Stomach (tissue), 9 donors: ENCODE results near the gene THSD7A. TPM values are rescaled to one million over a fixed set of nuclear protein-coding genes. Genes with fewer than 3 reads are reported as not detected.

ENCODE experiments used
- DNase-seq, 2 donors: peaks; one replicate each; pipeline versions ENCODE4 v3.0.0 to v3.0.0-alpha.2; 2013 to 2019
- H3K27ac ChIP-seq, 5 donors: fragments of 200-600 bp in 4 of 5; sonication (generic) in 4 of 5; one replicate each; pipeline ENCODE4 v1.5.1; 2013 to 2019; ENCODE audit warnings: mild to moderate bottlenecking in 1 of 5, moderate library complexity in 1 of 5
- H3K27me3 ChIP-seq, 3 donors: fragments of 200-600 bp; sonication (generic); one replicate each; pipeline ENCODE4 v1.5.1; 2017 to 2019; ENCODE audit warnings: mixed run types in 1 of 3
- H3K36me3 ChIP-seq, 4 donors: fragments of 200-600 bp; sonication (generic); 1 replicate in 3 of 4; 2 replicates in 1 of 4; pipeline ENCODE4 v1.5.1; 2016 to 2019
- H3K4me1 ChIP-seq, 4 donors: fragments of 200-600 bp; sonication (generic); one replicate each; pipeline ENCODE4 v1.5.1; 2016 to 2019
- H3K4me3 ChIP-seq, 4 donors: fragments of 200-600 bp; sonication (generic) in 3 of 4; one replicate each; pipeline ENCODE4 v1.5.1; 2016 to 2019; ENCODE audit warnings: mild to moderate bottlenecking in 1 of 4
- H3K9me3 ChIP-seq, 4 donors: fragments of 200-600 bp; sonication (generic); one replicate each; pipeline ENCODE4 v1.5.1; 2016 to 2019
- CTCF ChIP-seq, 7 experiments: fragments of 450-650 bp in 4 of 7; fragments of 200-600 bp in 3 of 7; sonication (generic) in 3 of 7; IDR thresholded peaks; one replicate each; pipeline ENCODE4 v1.5.1; 2016 to 2019; ENCODE audit warnings: antibody characterized with exemption in 7 of 7, control low read depth in 2 of 7, mild to moderate bottlenecking in 1 of 7
- EP300 ChIP-seq: sonication (generic); formaldehyde crosslinking; IDR thresholded peaks from one replicate; pipeline ENCODE4 v1.6.1; 2017; ENCODE audit warnings: antibody characterized with exemption
- POLR2A ChIP-seq, 4 donors: fragments of 450-650 bp; IDR thresholded peaks; one replicate each; pipeline ENCODE4 v1.6.1; 2016; ENCODE audit warnings: antibody characterized with exemption in 4 of 4, control low read depth in 2 of 4, mild to moderate bottlenecking in 1 of 4, moderate library complexity in 1 of 4
- POLR2AphosphoS5 ChIP-seq, 3 donors: sonication (generic); formaldehyde crosslinking; IDR thresholded peaks; one replicate each; pipeline ENCODE4 v1.6.1; 2016; ENCODE audit warnings: antibody characterized with exemption in 3 of 3
- WGBS, 5 donors: extraction: QIAGEN DNeasy Blood & Tissue Kit in 3 of 5; methylation state at CpG; one replicate each; pipeline versions ENCODE4 v1.1.5 to v1.1.7; 2013 to 2018; 5-methylcytosine and 5-hydroxymethylcytosine counted together
- intact Hi-C: fragments of 100-400 bp; cut with DNase I; formaldehyde crosslinking; loops from one replicate; pipeline ENCODE4 v1.15.1; 2023; ENCODE audit warnings: low total_unique reads
- polyA plus RNA-seq, 3 donors: library from polyadenylated mRNA; stranded (reverse); fragments of 200-250 nt; gene quantifications; one replicate each; pipeline ENCODE4 v1.2.3, GENCODE V29; 2013
- total RNA-seq, 5 donors: library from RNA; depleted of rRNA; stranded (reverse); fragments of >200 nt; gene quantifications; one replicate each; pipeline versions ENCODE4 v1.1.0 to v1.2.3, GENCODE V29; 2014 to 2016
- donor health status: healthy with polysubstance abuse.
- donor health status: Bipolar disorder and iron deficiency.
- donor health status: healthy.

THSD7A gene
- total and polyA plus RNA-seq, 8 donors: 0.06 to 13.2 (median 0.46) TPM; not detected in 1

GRCh38 chr7:11623093-11623678, 208.8 kb downstream of the THSD7A start:
- no peaks in the 10 kb centered on the region for H3K4me1 ChIP-seq
- WGBS, 5 donors: 84 to 94% (median 89%) methylated on average over 4 of the region's 4 CpGs
- H3K27me3 ChIP-seq: no peaks in the 10 kb centered on the region
- H3K36me3 ChIP-seq: no peaks in the 10 kb centered on the region
- H3K27ac ChIP-seq: no peak overlapping the region
- DNase-seq: no peak
- H3K9me3 ChIP-seq: peaks cover 0 to 6% (median 0%) of the 10 kb centered on the region in 4 donors
- no peak overlapping the region for H3K4me3 ChIP-seq
- intact Hi-C loops: no loop called here
- TF ChIP-seq CTCF (IDR thresholded peaks at IDR 0.05) (no peak), POLR2A (IDR thresholded peaks at IDR 0.05) (no peak), POLR2AphosphoS5 (IDR thresholded peaks at IDR 0.05) (no peak), EP300 (no peak)

DNA sequence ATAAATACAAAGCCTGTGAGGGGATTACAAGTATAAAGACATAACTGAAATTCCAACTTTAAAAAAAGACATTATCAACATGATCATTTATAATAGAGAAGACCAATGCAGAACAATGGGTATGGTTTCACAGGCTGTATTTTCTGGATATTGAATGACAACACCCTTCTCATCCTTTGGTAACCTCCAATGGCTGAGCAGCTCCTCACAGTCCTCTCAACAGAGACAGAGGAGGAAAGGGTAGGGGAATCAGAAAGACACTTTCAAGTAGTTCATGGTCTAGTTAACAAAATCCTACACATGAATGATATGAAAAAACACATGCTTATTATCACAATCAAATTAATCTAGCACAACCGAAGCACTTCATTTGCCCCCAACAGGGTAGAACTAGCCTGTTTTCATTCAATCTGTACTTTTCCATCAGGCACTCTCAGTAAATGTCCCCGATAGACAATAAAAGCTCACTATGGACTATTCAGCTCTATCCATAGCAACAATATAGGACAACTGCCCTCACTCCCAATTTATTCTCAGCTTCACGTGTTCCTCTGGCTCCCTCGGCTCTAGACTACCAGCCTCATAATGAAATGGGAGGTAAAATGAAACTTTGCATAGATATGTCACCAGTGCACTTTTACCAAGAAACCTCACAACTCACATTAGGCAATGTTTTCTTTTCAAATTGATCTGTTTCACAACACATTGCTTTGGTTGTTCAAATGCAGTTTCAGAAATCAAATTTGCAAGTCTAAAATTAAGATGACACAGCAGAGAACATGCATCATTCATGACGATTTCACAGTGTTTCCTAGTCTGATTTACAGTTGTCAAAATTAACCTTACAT, 211.4 kb downstream of the THSD7A start:
- TF ChIP-seq POLR2AphosphoS5 (IDR thresholded peaks at IDR 0.05) (no peak), POLR2A (IDR thresholded peaks at IDR 0.05) (no peak), EP300 (no peak), CTCF (IDR thresholded peaks at IDR 0.05) (no peak)
- Histone ChIP-seq H3K27ac (no peak overlapping the region), H3K36me3 (no peaks in the 10 kb centered on the region), H3K9me3 (peaks cover 0 to 6% (median 0%) of the 10 kb centered on the region in 4 donors), H3K27me3 (no peaks in the 10 kb centered on the region), H3K4me1 (no peaks in the 10 kb centered on the region), H3K4me3 (no peak overlapping the region)
- DNase-seq: no peak
- intact Hi-C loops: no loop called here
- WGBS, 5 donors: 91 to 92% (median 92%) methylated on average over 5 of the region's 5 CpGs

DNA sequence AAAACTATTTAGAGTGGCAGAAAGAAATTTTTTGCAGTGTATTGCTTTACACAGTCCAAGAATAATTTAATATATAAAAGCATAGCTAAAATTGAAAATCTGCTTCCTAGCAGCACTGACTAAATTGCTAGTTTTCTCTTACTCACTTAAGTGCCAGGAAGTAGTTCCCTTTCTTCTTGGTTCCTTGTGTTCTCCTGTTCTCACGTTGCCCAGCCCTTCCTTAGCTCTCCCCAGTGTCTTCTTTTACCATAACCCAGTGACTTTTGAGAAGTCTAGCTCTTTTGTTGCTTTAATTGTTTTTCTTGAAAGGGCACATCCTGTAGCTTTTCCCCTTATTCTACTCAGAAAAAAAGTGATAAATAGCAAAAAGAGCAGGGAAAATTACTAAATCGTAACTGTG, 215.5 kb downstream of the THSD7A start:
- DNase-seq: no peak
- TF ChIP-seq POLR2AphosphoS5 (IDR thresholded peaks at IDR 0.05): no peak
- Histone ChIP-seq H3K27me3 (no peaks in the 10 kb centered on the region), H3K36me3 (no peaks in the 10 kb centered on the region), H3K9me3 (no peaks in the 10 kb centered on the region), H3K27ac (no peak overlapping the region), H3K4me3 (no peak overlapping the region), H3K4me1 (peaks cover 0 to 9% (median 0%) of the 10 kb centered on the region in 4 donors)
- 55 to 67% (median 60%) methylated on average over 2 of the region's 2 CpGs for WGBS, 5 donors
- intact Hi-C loops: no loop called here

- intact Hi-C loops: no loop called here
- DNase-seq: no peak
- Histone ChIP-seq H3K4me3 (no peak overlapping the region), H3K4me1 (peaks cover 0 to 11% (median 3%) of the 10 kb centered on the region in 4 donors), H3K9me3 (no peaks in the 10 kb centered on the region), H3K27ac (no peak overlapping the region), H3K27me3 (no peaks in the 10 kb centered on the region), H3K36me3 (no peaks in the 10 kb centered on the region)
- no peak for TF ChIP-seq EP300
- no peak for TF ChIP-seq CTCF (IDR thresholded peaks at IDR 0.05)
- no peak for TF ChIP-seq POLR2A (IDR thresholded peaks at IDR 0.05)
- no peak for TF ChIP-seq POLR2AphosphoS5 (IDR thresholded peaks at IDR 0.05)
- 51 to 74% (median 67%) methylated on average over 2 of the region's 2 CpGs for WGBS, 5 donors
Measured at GRCh38 chr7:11615174-11615573, 216.8 kb downstream of the THSD7A start.
